Measurements from ENCODE around the gene STAG3. TPM values are rescaled to one million over a fixed set of nuclear protein-coding genes. Genes with fewer than 3 reads are reported as not detected.

The STAG3 gene
- total and polyA plus RNA-seq, 2 donors from 2014 or later = 3.4 to 3.7 TPM

GRCh38 chr7:100152404-100152803 lies 25.3 kb upstream of the STAG3 start:
- peaks cover 0 to 8% (median 7%) of the 10 kb centered on the region in 3 donors for H3K4me1 ChIP-seq (ENCODE audit: control insufficient read depth in 2 of 3, insufficient read depth in 2 of 3, low read depth in 1 of 3, low read length in 3 of 3)
- no peak for DNase-seq
- H3K9ac ChIP-seq (ENCODE audit: low read length in 3 of 3) = no peak overlapping the region
- no peak overlapping the region for H3K27ac ChIP-seq (ENCODE audit: low read depth in 2 of 2, low read length in 2 of 2)
- H3K9me3 ChIP-seq (ENCODE audit: control insufficient read depth in 2 of 3, insufficient read depth in 1 of 3, low read length in 3 of 3) = no peaks in the 10 kb centered on the region
- H3K4me3 ChIP-seq (ENCODE audit: low read length in 3 of 3) = no peak overlapping the region
- intact Hi-C loops (cut with DNase I) = no loop called here
- TF ChIP-seq CTCF (IDR thresholded peaks at IDR 0.05; ENCODE audit: borderline replicate concordance, extremely low read depth, insufficient read depth) = no peak
- H3K27me3 ChIP-seq (ENCODE audit: control insufficient read depth, insufficient read depth, low read length) = no peaks in the 10 kb centered on the region
- FAIRE-seq = no peak
- peaks cover 2 to 18% (median 3%) of the 10 kb centered on the region in 3 donors for H3K36me3 ChIP-seq (ENCODE audit: control insufficient read depth in 2 of 3, insufficient read depth in 3 of 3, low read length in 3 of 3)

DNA sequence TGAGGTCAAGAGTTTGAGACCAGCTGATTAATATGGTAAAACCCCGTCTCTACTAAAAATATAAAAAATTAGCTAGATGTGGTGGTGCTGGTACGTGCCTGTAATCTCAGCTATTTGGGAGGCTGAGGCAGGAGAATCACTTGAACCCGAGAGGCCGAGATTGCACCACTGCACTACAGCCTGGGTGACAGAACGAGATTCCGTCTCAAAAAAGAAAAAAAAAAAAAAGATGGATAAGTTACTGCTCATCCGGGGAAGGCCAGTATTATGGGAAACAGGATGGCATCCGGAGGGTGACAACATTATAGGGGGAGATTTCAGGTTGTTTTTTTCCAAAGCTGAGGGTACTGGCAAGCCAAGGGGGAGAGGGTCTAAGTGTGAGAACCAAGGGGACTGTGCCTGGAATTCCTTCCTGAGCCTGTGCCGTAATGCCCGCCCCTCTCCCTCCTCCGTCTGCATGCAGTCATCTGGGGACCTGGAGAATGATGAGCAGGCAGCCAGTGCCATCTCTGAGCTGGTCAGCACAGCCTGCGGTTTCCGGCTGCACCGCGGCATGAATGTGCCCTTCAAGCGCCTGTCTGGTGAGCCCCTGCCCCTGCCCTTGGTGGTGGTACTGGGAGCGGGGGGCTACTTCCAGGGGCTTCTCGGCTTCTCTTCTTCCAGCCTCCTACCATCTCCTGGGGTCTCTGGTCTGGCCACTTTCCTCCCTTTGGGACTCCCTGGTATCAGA lies 24.6 kb upstream of the STAG3 start:
- FAIRE-seq (no peak), DNase-seq (no peak)
- H3K36me3 ChIP-seq (ENCODE audit: control insufficient read depth in 2 of 3, insufficient read depth in 3 of 3, low read length in 3 of 3) = peaks cover 2 to 18% (median 3%) of the 10 kb centered on the region in 3 donors
- no peak overlapping the region for H3K9ac ChIP-seq (ENCODE audit: low read length in 3 of 3)
- H3K27ac ChIP-seq (ENCODE audit: low read depth in 2 of 2, low read length in 2 of 2) = no peak overlapping the region
- H3K4me1 ChIP-seq (ENCODE audit: control insufficient read depth in 2 of 3, insufficient read depth in 2 of 3, low read depth in 1 of 3, low read length in 3 of 3) = peaks cover 0 to 11% (median 6%) of the 10 kb centered on the region in 3 donors
- no peaks in the 10 kb centered on the region for H3K27me3 ChIP-seq (ENCODE audit: control insufficient read depth, insufficient read depth, low read length)
- TF ChIP-seq CTCF (IDR thresholded peaks at IDR 0.05; ENCODE audit: borderline replicate concordance, extremely low read depth, insufficient read depth) = no peak
- intact Hi-C loops (cut with DNase I) = no loop called here
- no peak overlapping the region for H3K4me3 ChIP-seq (ENCODE audit: low read length in 3 of 3)
- no peaks in the 10 kb centered on the region for H3K9me3 ChIP-seq (ENCODE audit: control insufficient read depth in 2 of 3, insufficient read depth in 1 of 3, low read length in 3 of 3)

DNA sequence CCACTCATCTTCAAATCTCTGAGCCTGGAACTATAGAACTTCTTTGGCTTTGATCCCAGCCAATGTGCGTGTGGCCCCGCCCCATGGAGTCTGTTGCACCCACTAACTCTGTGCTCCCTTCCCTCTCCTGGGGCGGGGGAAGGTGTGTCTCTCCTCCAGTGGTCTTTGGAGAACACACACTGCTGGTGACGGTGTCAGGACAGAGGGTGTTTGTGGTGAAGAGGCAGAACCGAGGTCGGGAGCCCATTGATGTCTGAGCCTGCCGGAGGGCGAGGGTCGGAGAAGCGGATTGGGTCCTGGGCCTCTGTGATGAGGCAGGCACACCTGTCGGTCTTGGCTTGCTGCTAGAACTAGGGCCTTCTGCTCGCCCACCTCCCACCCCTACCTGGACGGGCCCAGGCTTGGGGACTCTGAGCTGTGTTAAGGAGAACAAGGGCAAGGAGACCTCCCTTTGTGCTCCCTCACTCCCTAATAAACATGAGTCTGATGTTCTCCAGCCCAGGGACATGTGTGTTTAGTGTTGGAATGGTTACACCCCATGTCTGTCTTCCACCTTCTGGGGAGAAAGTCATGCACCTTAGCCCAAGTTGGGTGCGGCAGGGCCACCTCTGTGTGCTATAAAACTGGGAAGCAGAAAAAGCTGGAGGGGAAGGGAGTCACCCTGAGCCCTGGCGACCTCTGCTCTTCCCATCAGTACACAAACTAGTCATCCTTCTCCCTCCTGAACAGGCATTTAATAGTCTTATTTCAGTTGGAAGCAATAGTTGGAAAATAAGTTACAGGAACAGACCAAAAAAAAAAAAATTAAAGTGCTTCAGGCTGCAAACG lies 23.8 kb upstream of the STAG3 start:
- no peak for TF ChIP-seq CTCF (IDR thresholded peaks at IDR 0.05; ENCODE audit: borderline replicate concordance, extremely low read depth, insufficient read depth)
- DNase-seq (no peak), FAIRE-seq (no peak)
- H3K36me3 ChIP-seq (ENCODE audit: control insufficient read depth in 2 of 3, insufficient read depth in 3 of 3, low read length in 3 of 3) = peaks cover 2 to 18% (median 3%) of the 10 kb centered on the region in 3 donors
- H3K9ac ChIP-seq (ENCODE audit: low read length in 3 of 3) = no peak overlapping the region
- H3K4me1 ChIP-seq (ENCODE audit: control insufficient read depth in 2 of 3, insufficient read depth in 2 of 3, low read depth in 1 of 3, low read length in 3 of 3) = peaks cover 0 to 11% (median 6%) of the 10 kb centered on the region in 3 donors
- no peaks in the 10 kb centered on the region for H3K27me3 ChIP-seq (ENCODE audit: control insufficient read depth, insufficient read depth, low read length)
- H3K4me3 ChIP-seq (ENCODE audit: low read length in 3 of 3) = no peak overlapping the region
- no peaks in the 10 kb centered on the region for H3K9me3 ChIP-seq (ENCODE audit: control insufficient read depth in 2 of 3, insufficient read depth in 1 of 3, low read length in 3 of 3)
- H3K27ac ChIP-seq (ENCODE audit: low read depth in 2 of 2, low read length in 2 of 2) = no peak overlapping the region
- intact Hi-C loops (cut with DNase I) = no loop called here

Measured in kidney (tissue), 14 donors.